Astrocyte of the spinal cord (primary cell): ENCODE results near the gene TRIM10.

Experiments
- DNase-seq: peaks from one replicate; pipeline ENCODE4 v3.0.0; 2011; ENCODE audit warnings: low read depth, low spot score
- H3K4me3 ChIP-seq: 2 replicates; pipeline ENCODE4 v1.5.1; 2011; ENCODE audit warnings: low read depth, mild to moderate bottlenecking, low read length, moderate library complexity
- CTCF ChIP-seq: IDR thresholded peaks from 2 replicates; pipeline ENCODE4 v1.5.1; 2012; ENCODE audit warnings: low read depth, mild to moderate bottlenecking, low read length, inconsistent platforms
- in situ Hi-C: cut with HindIII; loops from 2 replicates; pipeline ENCODE4 v1.10.0; 2017; ENCODE audit warnings: low sequenced_read_pairs

Gene TRIM10

GRCh38 chr6:30158475-30159040 lies 2.5 kb downstream of the TRIM10 start:
- in situ Hi-C loops, result no loop called here
- H3K4me3 ChIP-seq, result no peak overlapping the region
- DNase-seq, result no peak
- no peak for TF ChIP-seq CTCF

- no peak overlapping the region for H3K4me3 ChIP-seq
- no peak for DNase-seq
- in situ Hi-C loops, result no loop called here
- TF ChIP-seq CTCF, result no peak
These were observed 3.0 kb downstream of the TRIM10 start for GRCh38 chr6:30157999-30158398.

GRCh38 chr6:30157581-30157980 lies 3.4 kb downstream of the TRIM10 start:
- DNase-seq, result no peak
- no peak for TF ChIP-seq CTCF
- in situ Hi-C loops, result no loop called here
- H3K4me3 ChIP-seq, result no peak overlapping the region

- no peak for DNase-seq
- in situ Hi-C loops, result no loop called here
- H3K4me3 ChIP-seq, result no peak overlapping the region
- TF ChIP-seq CTCF, result no peak
These were observed 4.2 kb downstream of the TRIM10 start for GRCh38 chr6:30156774-30157173.

- DNase-seq, result no peak
- in situ Hi-C loops, result no loop called here
These were observed 4.8 kb downstream of the TRIM10 start for GRCh38 chr6:30156262-30156599.

GRCh38 chr6:30155520-30156261 lies 5.3 kb downstream of the TRIM10 start:
- no peak for DNase-seq
- no peak for TF ChIP-seq CTCF
- H3K4me3 ChIP-seq, result no peak overlapping the region
- in situ Hi-C loops, result no loop called here

More at GRCh38 chr6:30156262-30156599, 4.8 kb downstream of the TRIM10 start:
- no peak overlapping the region for H3K4me3 ChIP-seq
- no peak for TF ChIP-seq CTCF
